SU-DHL-6 (cell line): ENCODE measurements around the gene ASCC3.

Source experiments
- EZH2phosphoT487 ChIP-seq: fragments of 200-600 bp; sonication (generic), shearing (Covaris generic); conservative IDR thresholded peaks from 2 replicates; pipeline ENCODE4 v1.6.1; 2018; ENCODE audit warnings: mild to moderate bottlenecking, antibody characterized with exemption, low read length, moderate library complexity, mixed read lengths
- TF ChIP-seq, protein P1 (sequence below): fragments of 200-600 bp; sonication (generic); IDR thresholded peaks from one replicate; pipeline ENCODE4 v1.5.1; 2017; ENCODE audit warnings: antibody characterized with exemption, mild to moderate bottlenecking, low read length, moderate library complexity; ENCODE audit not compliant: insufficient read depth, poor library complexity, severe bottlenecking

DNA sequence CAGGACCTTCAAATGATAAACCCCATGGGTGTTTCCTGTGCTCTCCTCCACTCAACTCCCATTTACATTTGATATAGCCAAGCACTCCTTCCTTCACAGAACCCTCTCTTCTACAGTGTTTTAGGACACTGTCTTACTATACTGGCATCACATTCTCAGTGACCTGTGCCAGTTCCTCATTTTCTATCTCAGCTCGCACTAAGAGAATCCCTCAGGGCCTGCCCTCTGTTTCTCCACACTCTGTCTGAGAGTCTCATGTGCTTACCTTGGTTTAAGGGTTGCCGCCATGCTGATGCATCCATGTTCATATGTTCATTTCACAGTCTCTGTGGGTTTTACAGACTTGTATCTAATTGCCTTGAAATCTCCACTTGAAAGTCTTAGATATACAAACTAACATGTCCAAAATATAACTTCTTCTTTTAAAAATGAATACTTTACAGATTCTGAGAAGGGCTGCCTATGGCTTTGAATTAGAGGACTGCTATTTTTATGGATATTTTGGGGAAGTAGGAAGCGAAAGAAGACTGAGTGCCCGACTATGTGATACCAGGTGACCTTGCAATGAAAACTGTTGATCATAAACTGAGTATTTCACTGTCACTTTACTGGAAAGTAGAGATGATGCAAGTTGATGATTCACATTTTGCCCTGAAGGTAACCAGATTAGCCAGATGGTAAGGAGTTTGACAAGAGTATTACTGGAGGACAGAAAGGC lies 263.3 kb downstream of the ASCC3 start:
- TF ChIP-seq, protein P1, sequence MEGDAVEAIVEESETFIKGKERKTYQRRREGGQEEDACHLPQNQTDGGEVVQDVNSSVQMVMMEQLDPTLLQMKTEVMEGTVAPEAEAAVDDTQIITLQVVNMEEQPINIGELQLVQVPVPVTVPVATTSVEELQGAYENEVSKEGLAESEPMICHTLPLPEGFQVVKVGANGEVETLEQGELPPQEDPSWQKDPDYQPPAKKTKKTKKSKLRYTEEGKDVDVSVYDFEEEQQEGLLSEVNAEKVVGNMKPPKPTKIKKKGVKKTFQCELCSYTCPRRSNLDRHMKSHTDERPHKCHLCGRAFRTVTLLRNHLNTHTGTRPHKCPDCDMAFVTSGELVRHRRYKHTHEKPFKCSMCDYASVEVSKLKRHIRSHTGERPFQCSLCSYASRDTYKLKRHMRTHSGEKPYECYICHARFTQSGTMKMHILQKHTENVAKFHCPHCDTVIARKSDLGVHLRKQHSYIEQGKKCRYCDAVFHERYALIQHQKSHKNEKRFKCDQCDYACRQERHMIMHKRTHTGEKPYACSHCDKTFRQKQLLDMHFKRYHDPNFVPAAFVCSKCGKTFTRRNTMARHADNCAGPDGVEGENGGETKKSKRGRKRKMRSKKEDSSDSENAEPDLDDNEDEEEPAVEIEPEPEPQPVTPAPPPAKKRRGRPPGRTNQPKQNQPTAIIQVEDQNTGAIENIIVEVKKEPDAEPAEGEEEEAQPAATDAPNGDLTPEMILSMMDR: no peak
- no peak for TF ChIP-seq EZH2phosphoT487
